HG03139 (cell line): ENCODE data around the gene CMA1.
"Not testable (repeated sequence)": the region's sequence is repeated elsewhere in the genome, so short reads cannot be mapped to it uniquely, and the experiment has no call there.

Experiments
- ATAC-seq: cut with Tn5 transposase; IDR thresholded peaks from one replicate; pipeline ENCODE4 v1.9.1; 2021; ENCODE audit not compliant: unreplicated experiment

The CMA1 gene

GRCh38 chr14:24470450-24470849 is 37.6 kb downstream of the CMA1 start:
- not testable (repeated sequence) for ATAC-seq

GRCh38 chr14:24465805-24466204 is 42.3 kb downstream of the CMA1 start:
- ATAC-seq, result no peak

- no peak for ATAC-seq
Observed at GRCh38 chr14:24465368-24465767, 42.7 kb downstream of the CMA1 start.

- no peak for ATAC-seq
Observed at GRCh38 chr14:24463884-24464785, 43.9 kb downstream of the CMA1 start.

- ATAC-seq, result no peak
Observed at GRCh38 chr14:24463017-24463883, 44.8 kb downstream of the CMA1 start.

GRCh38 chr14:24461336-24461735 is 46.7 kb downstream of the CMA1 start:
- ATAC-seq, result no peak

GRCh38 chr14:24459331-24459730 is 48.7 kb downstream of the CMA1 start:
- ATAC-seq, result no peak

- no peak for ATAC-seq
Observed at GRCh38 chr14:24458736-24459135, 49.3 kb downstream of the CMA1 start.

- no peak for ATAC-seq
Observed at GRCh38 chr14:24456980-24457379, 51.1 kb downstream of the CMA1 start.
